HEK293 (cell line): ENCODE data around the gene STRN.

ENCODE experiments used
- BCL11B ChIP-seq: fragments of 450-650 bp; formaldehyde crosslinking; IDR thresholded peaks from 2 replicates; pipeline ENCODE4 v1.5.1; 2016; ENCODE audit warnings: low read depth, missing biosample characterization, missing genetic modification characterization
- REST ChIP-seq: fragments of 450-650 bp; formaldehyde crosslinking; IDR thresholded peaks from 2 replicates; pipeline ENCODE4 v1.5.1; 2016; ENCODE audit warnings: missing biosample characterization, missing genetic modification characterization
- YY1 ChIP-seq: fragments of 450-650 bp; formaldehyde crosslinking; IDR thresholded peaks from 2 replicates; pipeline ENCODE4 v1.5.1; 2018; ENCODE audit warnings: missing biosample characterization, missing genetic modification characterization
- ZNF292 ChIP-seq: fragments of 450-650 bp; formaldehyde crosslinking; IDR thresholded peaks from 2 replicates; pipeline ENCODE4 v1.5.1; 2016; ENCODE audit warnings: low read depth, missing biosample characterization, missing genetic modification characterization, borderline replicate concordance
- ZNF423 ChIP-seq: fragments of 450-650 bp; formaldehyde crosslinking; IDR thresholded peaks from 2 replicates; pipeline ENCODE4 v1.5.1; 2016; ENCODE audit warnings: missing biosample characterization, missing genetic modification characterization
- ZNF530 ChIP-seq: fragments of 450-650 bp; formaldehyde crosslinking; IDR thresholded peaks from 2 replicates; pipeline ENCODE4 v1.5.1; 2016; ENCODE audit warnings: low read depth, missing biosample characterization, missing genetic modification characterization
- ZNF560 ChIP-seq: fragments of 450-650 bp; formaldehyde crosslinking; IDR thresholded peaks from 2 replicates; pipeline ENCODE4 v1.5.1; 2017; ENCODE audit warnings: missing biosample characterization, missing genetic modification characterization, borderline replicate concordance
- ZNF600 ChIP-seq: fragments of 450-650 bp; formaldehyde crosslinking; IDR thresholded peaks from 2 replicates; pipeline ENCODE4 v1.5.1; 2016; ENCODE audit warnings: missing biosample characterization, missing genetic modification characterization
- ZNF626 ChIP-seq: fragments of 450-650 bp; sonication (Bioruptor Pico); formaldehyde crosslinking; IDR thresholded peaks from 2 replicates; pipeline ENCODE4 v1.5.1; 2018; ENCODE audit warnings: missing biosample characterization, missing genetic modification characterization, inconsistent platforms
- ZNF658 ChIP-seq: fragments of 450-650 bp; formaldehyde crosslinking; IDR thresholded peaks from 2 replicates; pipeline ENCODE4; 2016; ENCODE audit warnings: missing biosample characterization, missing genetic modification characterization
- TF ChIP-seq, protein P1 (sequence below): IDR thresholded peaks from 2 replicates; pipeline ENCODE4 v1.6.1; 2011; ENCODE audit warnings: mild to moderate bottlenecking, low read depth, low read length, borderline replicate concordance
- TF ChIP-seq, protein P2 (sequence below): fragments of 450-650 bp; formaldehyde crosslinking; IDR thresholded peaks from 2 replicates; pipeline ENCODE4 v1.5.1; 2016; ENCODE audit warnings: missing biosample characterization, missing genetic modification characterization
- TF ChIP-seq, protein P3 (sequence below): fragments of 450-650 bp; formaldehyde crosslinking; IDR thresholded peaks from 2 replicates; pipeline ENCODE4 v1.5.1; 2016; ENCODE audit warnings: missing biosample characterization, missing genetic modification characterization
- TF ChIP-seq, protein P4 (sequence below): fragments of 450-650 bp; formaldehyde crosslinking; IDR thresholded peaks from 2 replicates; pipeline ENCODE4 v1.5.1; 2016; ENCODE audit warnings: missing biosample characterization, missing genetic modification characterization, low read depth

DNA sequence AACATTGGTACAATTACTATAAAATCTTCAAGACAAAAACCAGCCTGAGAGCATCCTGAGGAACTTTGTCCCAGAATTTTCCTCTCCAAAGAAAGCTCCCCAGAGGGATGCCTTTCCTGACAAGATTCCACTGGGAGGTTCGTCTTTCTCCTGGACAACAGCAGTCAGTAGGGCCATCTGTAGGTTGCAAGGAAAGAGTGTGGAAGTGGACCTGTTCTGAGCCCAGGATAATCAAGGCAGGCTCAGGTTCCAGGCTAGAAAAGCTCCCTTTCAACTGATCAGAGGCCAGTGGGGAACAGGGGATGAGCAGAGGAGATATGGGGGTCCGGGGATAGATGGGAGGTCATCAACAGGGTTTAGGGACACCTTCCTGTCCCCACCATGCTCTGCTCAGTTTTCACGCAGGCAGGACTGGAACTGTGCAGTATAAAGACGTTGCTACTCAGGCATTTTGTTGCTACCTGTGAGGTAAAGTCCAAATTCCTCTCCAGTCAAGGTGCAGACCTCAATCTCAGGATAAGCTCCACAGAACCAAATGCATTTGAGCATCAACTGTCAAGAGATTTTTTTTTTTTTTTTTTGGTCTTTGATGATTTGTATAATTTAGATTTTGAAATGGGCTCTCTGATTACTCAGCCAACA lies 126.2 kb downstream of the STRN start:
- TF ChIP-seq ZNF423 (tag by site-specific recombination): no peak
- TF ChIP-seq, protein P1, sequence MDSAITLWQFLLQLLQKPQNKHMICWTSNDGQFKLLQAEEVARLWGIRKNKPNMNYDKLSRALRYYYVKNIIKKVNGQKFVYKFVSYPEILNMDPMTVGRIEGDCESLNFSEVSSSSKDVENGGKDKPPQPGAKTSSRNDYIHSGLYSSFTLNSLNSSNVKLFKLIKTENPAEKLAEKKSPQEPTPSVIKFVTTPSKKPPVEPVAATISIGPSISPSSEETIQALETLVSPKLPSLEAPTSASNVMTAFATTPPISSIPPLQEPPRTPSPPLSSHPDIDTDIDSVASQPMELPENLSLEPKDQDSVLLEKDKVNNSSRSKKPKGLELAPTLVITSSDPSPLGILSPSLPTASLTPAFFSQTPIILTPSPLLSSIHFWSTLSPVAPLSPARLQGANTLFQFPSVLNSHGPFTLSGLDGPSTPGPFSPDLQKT: no peak
- TF ChIP-seq ZNF600 (tag by site-specific recombination): no peak
- no peak for TF ChIP-seq ZNF530 (tag by site-specific recombination)
- TF ChIP-seq REST (tag by site-specific recombination): no peak
- TF ChIP-seq, protein P2, sequence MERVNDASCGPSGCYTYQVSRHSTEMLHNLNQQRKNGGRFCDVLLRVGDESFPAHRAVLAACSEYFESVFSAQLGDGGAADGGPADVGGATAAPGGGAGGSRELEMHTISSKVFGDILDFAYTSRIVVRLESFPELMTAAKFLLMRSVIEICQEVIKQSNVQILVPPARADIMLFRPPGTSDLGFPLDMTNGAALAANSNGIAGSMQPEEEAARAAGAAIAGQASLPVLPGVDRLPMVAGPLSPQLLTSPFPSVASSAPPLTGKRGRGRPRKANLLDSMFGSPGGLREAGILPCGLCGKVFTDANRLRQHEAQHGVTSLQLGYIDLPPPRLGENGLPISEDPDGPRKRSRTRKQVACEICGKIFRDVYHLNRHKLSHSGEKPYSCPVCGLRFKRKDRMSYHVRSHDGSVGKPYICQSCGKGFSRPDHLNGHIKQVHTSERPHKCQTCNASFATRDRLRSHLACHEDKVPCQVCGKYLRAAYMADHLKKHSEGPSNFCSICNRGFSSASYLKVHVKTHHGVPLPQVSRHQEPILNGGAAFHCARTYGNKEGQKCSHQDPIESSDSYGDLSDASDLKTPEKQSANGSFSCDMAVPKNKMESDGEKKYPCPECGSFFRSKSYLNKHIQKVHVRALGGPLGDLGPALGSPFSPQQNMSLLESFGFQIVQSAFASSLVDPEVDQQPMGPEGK (tag by site-specific recombination): no peak
- TF ChIP-seq ZNF658: no peak
- TF ChIP-seq, protein P3, sequence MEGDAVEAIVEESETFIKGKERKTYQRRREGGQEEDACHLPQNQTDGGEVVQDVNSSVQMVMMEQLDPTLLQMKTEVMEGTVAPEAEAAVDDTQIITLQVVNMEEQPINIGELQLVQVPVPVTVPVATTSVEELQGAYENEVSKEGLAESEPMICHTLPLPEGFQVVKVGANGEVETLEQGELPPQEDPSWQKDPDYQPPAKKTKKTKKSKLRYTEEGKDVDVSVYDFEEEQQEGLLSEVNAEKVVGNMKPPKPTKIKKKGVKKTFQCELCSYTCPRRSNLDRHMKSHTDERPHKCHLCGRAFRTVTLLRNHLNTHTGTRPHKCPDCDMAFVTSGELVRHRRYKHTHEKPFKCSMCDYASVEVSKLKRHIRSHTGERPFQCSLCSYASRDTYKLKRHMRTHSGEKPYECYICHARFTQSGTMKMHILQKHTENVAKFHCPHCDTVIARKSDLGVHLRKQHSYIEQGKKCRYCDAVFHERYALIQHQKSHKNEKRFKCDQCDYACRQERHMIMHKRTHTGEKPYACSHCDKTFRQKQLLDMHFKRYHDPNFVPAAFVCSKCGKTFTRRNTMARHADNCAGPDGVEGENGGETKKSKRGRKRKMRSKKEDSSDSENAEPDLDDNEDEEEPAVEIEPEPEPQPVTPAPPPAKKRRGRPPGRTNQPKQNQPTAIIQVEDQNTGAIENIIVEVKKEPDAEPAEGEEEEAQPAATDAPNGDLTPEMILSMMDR (tag by site-specific recombination): no peak
- TF ChIP-seq BCL11B (tag by site-specific recombination): no peak
- no peak for TF ChIP-seq ZNF560
- TF ChIP-seq, protein P4, sequence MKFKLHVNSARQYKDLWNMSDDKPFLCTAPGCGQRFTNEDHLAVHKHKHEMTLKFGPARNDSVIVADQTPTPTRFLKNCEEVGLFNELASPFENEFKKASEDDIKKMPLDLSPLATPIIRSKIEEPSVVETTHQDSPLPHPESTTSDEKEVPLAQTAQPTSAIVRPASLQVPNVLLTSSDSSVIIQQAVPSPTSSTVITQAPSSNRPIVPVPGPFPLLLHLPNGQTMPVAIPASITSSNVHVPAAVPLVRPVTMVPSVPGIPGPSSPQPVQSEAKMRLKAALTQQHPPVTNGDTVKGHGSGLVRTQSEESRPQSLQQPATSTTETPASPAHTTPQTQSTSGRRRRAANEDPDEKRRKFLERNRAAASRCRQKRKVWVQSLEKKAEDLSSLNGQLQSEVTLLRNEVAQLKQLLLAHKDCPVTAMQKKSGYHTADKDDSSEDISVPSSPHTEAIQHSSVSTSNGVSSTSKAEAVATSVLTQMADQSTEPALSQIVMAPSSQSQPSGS (tag by site-specific recombination): no peak
- no peak for TF ChIP-seq YY1 (tag by site-specific recombination)
- TF ChIP-seq ZNF626: no peak
- TF ChIP-seq ZNF292 (tag by site-specific recombination): no peak
